GM06990 (cell line): ENCODE results near the gene ZNF425.
"Not testable (repeated sequence)": the region's sequence is repeated elsewhere in the genome, so short reads cannot be mapped to it uniquely, and the experiment has no call there.

Experiments
- DNase-seq: peaks from one replicate; pipeline ENCODE4 v3.0.0-alpha.2; 2011; ENCODE audit not compliant: insufficient read length; ENCODE audit errors: extremely low read depth
- H3K27me3 ChIP-seq: replicated peaks from 2 replicates; pipeline ENCODE4 v1.6.0; 2011; ENCODE audit warnings: low read length; ENCODE audit not compliant: control insufficient read depth, insufficient read depth
- H3K36me3 ChIP-seq: 2 replicates; pipeline ENCODE4 v1.5.1; 2011; ENCODE audit warnings: low read length; ENCODE audit not compliant: control insufficient read depth, insufficient read depth
- H3K4me3 ChIP-seq: replicated peaks from 2 replicates; pipeline ENCODE4 v1.5.1; 2011; ENCODE audit warnings: low read depth, mild to moderate bottlenecking, control low read depth, low read length
- TF ChIP-seq, protein P1 (sequence below): IDR thresholded peaks from 2 replicates; pipeline ENCODE4 v1.5.1; 2011; ENCODE audit warnings: low read length, control low read depth, mild to moderate bottlenecking, inconsistent platforms; ENCODE audit not compliant: insufficient read depth, poor library complexity, severe bottlenecking

The ZNF425 gene

DNA sequence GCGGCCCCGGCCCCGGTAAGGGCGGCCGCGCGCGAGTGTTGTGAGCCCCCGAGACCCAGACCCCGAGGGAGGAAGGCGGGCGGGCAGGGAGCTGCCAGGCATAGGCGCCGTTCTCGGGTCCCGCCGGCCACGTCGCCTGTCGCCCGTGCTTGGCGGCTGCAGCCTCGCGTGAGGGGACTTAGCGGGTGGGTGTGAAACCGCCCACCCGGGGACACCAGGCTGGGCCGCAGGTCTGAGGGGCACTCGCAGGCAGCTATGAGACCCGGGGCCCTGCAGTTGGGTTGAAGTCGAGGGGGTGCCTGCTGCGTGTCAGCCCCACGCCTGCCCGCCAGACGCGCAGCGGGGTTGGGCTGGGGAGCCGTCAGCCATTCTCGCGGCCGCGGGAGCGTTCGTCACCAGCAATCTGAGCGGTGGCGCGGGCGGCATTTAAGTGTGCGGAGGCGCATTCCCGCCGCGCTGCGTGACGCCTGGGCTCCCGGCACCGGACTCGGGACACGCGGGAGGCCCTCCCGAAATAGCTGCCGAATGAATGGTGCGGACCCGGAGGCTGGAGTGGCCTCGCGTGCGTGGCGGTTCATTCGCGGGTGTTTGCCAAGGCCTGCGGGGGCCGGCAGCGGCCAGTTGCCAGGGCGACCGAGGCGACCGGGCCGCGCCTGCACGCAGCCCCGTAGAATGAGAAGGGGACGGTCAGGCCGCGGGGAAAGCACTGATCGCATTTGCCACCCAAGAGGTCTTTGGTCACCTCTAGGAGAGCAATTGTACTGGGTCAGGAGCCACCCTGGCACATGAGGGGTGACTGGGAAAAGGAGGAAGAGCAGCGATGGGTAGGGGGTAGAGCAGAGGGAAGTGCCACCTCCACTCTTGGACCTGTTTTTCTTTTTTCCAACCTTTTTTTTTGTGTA, 21.9 kb upstream of the ZNF425 start:
- DNase-seq = peak; percentile 79
- no peaks in the 10 kb centered on the region for H3K36me3 ChIP-seq
- TF ChIP-seq, protein P1, sequence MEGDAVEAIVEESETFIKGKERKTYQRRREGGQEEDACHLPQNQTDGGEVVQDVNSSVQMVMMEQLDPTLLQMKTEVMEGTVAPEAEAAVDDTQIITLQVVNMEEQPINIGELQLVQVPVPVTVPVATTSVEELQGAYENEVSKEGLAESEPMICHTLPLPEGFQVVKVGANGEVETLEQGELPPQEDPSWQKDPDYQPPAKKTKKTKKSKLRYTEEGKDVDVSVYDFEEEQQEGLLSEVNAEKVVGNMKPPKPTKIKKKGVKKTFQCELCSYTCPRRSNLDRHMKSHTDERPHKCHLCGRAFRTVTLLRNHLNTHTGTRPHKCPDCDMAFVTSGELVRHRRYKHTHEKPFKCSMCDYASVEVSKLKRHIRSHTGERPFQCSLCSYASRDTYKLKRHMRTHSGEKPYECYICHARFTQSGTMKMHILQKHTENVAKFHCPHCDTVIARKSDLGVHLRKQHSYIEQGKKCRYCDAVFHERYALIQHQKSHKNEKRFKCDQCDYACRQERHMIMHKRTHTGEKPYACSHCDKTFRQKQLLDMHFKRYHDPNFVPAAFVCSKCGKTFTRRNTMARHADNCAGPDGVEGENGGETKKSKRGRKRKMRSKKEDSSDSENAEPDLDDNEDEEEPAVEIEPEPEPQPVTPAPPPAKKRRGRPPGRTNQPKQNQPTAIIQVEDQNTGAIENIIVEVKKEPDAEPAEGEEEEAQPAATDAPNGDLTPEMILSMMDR = no peak
- H3K27me3 ChIP-seq = no peaks in the 10 kb centered on the region
- H3K4me3 ChIP-seq = peak overlapping the region; percentile 90

DNA sequence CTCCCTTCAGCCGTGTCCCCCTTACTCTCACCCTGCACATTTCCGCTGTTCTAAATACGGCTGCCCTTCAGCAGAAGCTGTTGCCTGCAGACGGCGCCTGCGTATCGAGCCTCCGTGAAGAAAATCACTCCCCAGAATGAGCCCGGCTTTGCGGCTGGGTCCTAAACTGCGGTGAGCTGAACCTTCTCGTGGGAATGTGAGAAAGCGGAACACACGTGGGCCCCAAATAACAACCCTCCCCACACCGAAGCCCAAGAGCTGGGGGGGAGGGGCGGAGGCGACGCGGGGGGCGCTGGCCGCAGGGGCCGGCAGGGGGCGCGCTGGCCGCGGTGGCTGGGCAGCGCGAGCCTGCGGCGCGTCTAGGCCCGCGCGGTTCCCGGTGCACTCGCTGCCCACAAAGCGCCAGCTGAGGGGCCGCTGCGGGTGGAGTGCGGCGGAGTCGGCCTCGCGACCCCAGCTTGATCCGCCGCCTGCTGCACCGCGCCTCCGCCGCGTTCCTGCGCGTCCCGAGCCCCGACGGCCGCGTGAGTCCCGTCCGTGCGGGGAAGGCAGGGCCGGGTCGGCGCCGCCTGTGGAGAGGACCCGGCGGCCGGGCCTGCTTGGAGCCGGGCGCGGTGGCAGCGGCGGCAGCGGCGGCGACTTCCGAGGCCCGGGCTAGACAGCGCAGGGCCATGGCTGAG, 21.1 kb upstream of the ZNF425 start, which contains the start of gene ZNF398:
Gene ZNF398 (plus strand): TSS at position 382 of the 680 bp plus-strand sequence. CDS start 290 bp downstream, at position 672.
- peak within 1 kb of the TSS; percentile 90 for H3K4me3 ChIP-seq
- no peaks in the 10 kb centered on the region for H3K27me3 ChIP-seq

DNA sequence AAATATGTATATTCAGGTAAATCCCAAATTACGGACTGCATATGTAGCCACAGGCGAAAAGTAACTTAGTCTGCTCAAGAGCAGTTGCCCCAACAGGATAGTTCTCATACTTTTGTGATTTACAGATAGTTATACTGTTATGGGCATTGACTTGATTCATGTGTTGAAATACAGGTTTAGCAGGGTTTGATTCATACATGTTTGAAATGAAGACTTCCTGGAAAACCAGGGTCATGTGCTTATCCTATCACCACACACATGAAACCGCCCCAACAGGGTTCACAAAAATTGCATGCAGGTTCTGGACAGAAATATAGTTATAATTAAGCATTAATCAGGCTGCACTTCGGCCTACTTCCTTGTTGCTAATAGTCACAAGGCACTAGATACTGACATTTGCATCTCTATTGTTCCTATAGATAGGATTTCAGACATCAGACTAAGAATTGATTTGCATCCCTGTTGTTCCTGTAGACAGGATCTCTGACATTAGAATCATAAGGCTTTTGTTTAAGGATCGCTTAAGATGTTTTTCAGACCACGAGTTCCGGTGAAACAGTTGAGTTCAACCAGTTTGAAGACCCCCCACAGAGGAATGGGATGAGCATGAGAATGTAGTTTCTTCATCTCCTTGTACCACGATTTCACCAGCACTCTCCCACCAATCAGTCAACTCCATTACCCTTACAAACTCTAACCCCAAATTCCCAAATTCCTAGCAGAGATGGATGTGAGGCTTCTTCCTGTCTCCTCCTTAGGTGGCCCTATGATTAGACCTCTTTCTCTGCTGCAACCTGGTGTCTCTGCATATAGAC, 19.1 kb upstream of the ZNF425 start:
- Histone ChIP-seq H3K36me3 (no peaks in the 10 kb centered on the region), H3K27me3 (no peaks in the 10 kb centered on the region), H3K4me3 (peak overlapping the region; percentile 90)
- DNase-seq = no peak
- TF ChIP-seq, protein P1 = no peak

More for the DNA sequence above, 21.1 kb upstream of the ZNF425 start, which contains the start of gene ZNF398:
- peak; percentile 90 for DNase-seq
- TF ChIP-seq, protein P1 = peak; percentile 44
- H3K36me3 ChIP-seq = no peaks in the 10 kb centered on the region

DNA sequence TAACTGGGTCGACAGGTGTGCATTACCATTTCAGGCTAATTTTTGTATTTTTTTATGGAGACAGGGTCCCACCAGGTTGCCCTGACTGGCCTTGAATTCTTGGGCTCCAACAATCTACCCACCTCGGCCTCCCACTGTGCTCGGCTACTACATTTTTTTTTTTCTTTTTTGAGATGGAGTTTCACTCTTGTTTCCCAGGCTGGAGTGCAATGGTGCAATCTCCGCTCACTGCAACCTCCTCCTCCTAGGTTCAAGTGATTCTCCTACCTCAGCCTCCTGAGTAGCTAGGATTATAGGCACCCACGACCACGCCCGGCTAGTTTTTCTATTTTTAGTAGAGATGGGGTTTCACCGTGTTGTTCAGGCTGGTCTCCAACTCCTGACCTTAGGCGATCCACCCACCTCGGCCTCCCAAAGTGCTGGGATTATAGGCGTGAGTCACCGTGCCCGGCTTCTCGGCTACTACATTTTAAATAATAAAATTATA, 18.4 kb upstream of the ZNF425 start:
- not testable (repeated sequence) for H3K4me3 ChIP-seq, DNase-seq, H3K27me3 ChIP-seq, H3K36me3 ChIP-seq

DNA sequence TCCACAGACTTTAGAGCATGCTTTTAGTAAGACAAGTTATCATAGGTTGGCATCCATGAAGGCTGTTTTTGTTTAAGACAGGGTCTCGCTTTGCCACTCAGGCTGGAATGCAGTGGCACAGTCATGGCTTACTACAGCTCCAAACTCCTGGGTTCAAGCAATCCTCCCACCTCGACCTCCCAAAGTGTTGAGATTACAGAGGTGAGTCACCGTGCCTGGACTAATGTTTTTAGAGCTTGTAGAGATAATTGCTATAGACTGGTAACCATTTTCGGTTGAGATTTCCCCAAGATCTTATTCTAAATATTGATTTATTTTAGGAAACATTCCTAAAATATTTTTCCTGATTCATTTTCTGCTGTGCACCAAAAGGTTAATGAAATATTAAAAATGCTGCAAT, 15.8 kb upstream of the ZNF425 start:
- Histone ChIP-seq H3K27me3 (no peaks in the 10 kb centered on the region), H3K4me3 (no peak overlapping the region), H3K36me3 (no peaks in the 10 kb centered on the region; the same call in 1 of the 2 replicates)
- DNase-seq = no peak
- TF ChIP-seq, protein P1 = no peak
